Lower lobe of right lung (tissue), 2 donors: ENCODE measurements around the gene PSMC1. TPM values are rescaled to one million over a fixed set of nuclear protein-coding genes. Genes with fewer than 3 reads are reported as not detected.
A peak's percentile ranks its signal among the peaks of the same experiment; 100 is the strongest.

Experiments used
- ATAC-seq, 2 donors: fragments of 200-7000 bp; cut with Tn5 transposase; one replicate each; pipeline ENCODE4 v1.9.1; 2020 to 2022; ENCODE audit warnings: mild to moderate bottlenecking in 2 of 2, moderate library complexity in 2 of 2
- DNase-seq: peaks from one replicate; pipeline ENCODE4 v3.0.0-alpha.2; 2020
- H3K27ac ChIP-seq: fragments of 200-600 bp; one replicate; pipeline ENCODE4 v1.8.0; 2022
- H3K27me3 ChIP-seq: fragments of 200-600 bp; one replicate; pipeline ENCODE4 v1.8.0; 2022; ENCODE audit warnings: low read depth
- H3K36me3 ChIP-seq: fragments of 200-600 bp; one replicate; pipeline ENCODE4 v1.8.0; 2022; ENCODE audit warnings: mild to moderate bottlenecking
- H3K4me1 ChIP-seq: fragments of 200-600 bp; one replicate; pipeline ENCODE4 v1.8.0; 2022
- H3K4me3 ChIP-seq: fragments of 200-600 bp; one replicate; pipeline ENCODE4 v1.8.0; 2022; ENCODE audit warnings: mild to moderate bottlenecking
- H3K9me3 ChIP-seq: fragments of 200-600 bp; one replicate; pipeline ENCODE4 v1.8.0; 2022
- intact Hi-C: fragments of 100-400 bp; cut with DNase I; formaldehyde crosslinking; loops from one replicate; pipeline ENCODE4 v1.11.0; 2022
- total RNA-seq: library from RNA; stranded (reverse); fragmentation: NEBNext Ultra II Directional; extraction: Animal tissue kit (Norgen Biotek cat#: 25700); gene quantifications from one replicate; pipeline ENCODE4 v1.2.1, GENCODE V29; 2021
- TF ChIP-seq, protein P1 (sequence below): fragments of 200-600 bp; IDR thresholded peaks from one replicate; pipeline ENCODE4 v1.8.0; 2022; ENCODE audit warnings: antibody characterized with exemption, mild to moderate bottlenecking
- donor health status: DM: no; HTN: yes; CAD: no; lungs with severe emphysema.

Gene PSMC1
- total RNA-seq, 1 donor from 2014 or later, result 61.7 TPM

- H3K27me3 ChIP-seq, result no peaks in the 10 kb centered on the region
- DNase-seq, result peak; percentile 66
- no peak overlapping the region for H3K27ac ChIP-seq
- H3K4me1 ChIP-seq, result peaks cover 25% of the 10 kb centered on the region
- intact Hi-C loops, result no loop called here
- H3K4me3 ChIP-seq, result no peak overlapping the region
- no peaks in the 10 kb centered on the region for H3K9me3 ChIP-seq
- TF ChIP-seq, protein P1, sequence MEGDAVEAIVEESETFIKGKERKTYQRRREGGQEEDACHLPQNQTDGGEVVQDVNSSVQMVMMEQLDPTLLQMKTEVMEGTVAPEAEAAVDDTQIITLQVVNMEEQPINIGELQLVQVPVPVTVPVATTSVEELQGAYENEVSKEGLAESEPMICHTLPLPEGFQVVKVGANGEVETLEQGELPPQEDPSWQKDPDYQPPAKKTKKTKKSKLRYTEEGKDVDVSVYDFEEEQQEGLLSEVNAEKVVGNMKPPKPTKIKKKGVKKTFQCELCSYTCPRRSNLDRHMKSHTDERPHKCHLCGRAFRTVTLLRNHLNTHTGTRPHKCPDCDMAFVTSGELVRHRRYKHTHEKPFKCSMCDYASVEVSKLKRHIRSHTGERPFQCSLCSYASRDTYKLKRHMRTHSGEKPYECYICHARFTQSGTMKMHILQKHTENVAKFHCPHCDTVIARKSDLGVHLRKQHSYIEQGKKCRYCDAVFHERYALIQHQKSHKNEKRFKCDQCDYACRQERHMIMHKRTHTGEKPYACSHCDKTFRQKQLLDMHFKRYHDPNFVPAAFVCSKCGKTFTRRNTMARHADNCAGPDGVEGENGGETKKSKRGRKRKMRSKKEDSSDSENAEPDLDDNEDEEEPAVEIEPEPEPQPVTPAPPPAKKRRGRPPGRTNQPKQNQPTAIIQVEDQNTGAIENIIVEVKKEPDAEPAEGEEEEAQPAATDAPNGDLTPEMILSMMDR, result no peak
- ATAC-seq, result peak; percentile 72 to 79
- H3K36me3 ChIP-seq, result peaks cover 69% of the 10 kb centered on the region
Observed at GRCh38 chr14:90299408-90299807, 43.1 kb downstream of the PSMC1 start.

DNA sequence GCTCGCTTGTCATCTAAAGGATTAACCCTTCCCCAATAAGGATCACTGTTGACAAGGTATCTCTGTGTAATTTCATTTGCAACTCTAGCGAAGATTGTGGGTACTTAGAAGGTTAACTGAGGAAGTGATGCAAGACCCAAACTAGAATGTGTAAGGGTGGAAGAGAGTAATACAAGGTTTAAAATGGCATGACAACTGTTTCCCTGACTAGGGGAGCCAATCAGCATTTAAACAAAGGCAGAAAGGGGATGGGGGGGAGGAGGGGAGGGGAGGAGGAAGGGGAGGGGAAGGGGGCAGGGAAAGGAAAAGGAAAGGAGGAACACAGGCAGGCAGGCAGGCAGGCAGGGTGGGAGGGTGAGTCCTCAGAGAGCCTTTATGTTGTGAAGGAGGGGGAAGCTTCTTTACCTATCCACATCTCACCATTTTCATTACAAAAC lies 44.3 kb downstream of the PSMC1 start:
- DNase-seq, result no peak
- no peaks in the 10 kb centered on the region for H3K9me3 ChIP-seq
- intact Hi-C loops, result no loop called here
- H3K27ac ChIP-seq, result no peak overlapping the region
- TF ChIP-seq, protein P1, result no peak
- ATAC-seq, result peak in 1 of 2 donors; percentile 46
- H3K36me3 ChIP-seq, result peaks cover 66% of the 10 kb centered on the region
- no peaks in the 10 kb centered on the region for H3K27me3 ChIP-seq
- H3K4me3 ChIP-seq, result no peak overlapping the region
- H3K4me1 ChIP-seq, result peaks cover 21% of the 10 kb centered on the region

GRCh38 chr14:90301122-90301521 lies 44.8 kb downstream of the PSMC1 start:
- DNase-seq (no peak), ATAC-seq (peak in 1 of 2 donors; percentile 5)
- Histone ChIP-seq H3K4me1 (peaks cover 20% of the 10 kb centered on the region), H3K36me3 (peaks cover 62% of the 10 kb centered on the region), H3K27me3 (no peaks in the 10 kb centered on the region), H3K4me3 (no peak overlapping the region), H3K9me3 (no peaks in the 10 kb centered on the region), H3K27ac (no peak overlapping the region)
- TF ChIP-seq, protein P1, result no peak
- intact Hi-C loops, result no loop called here

- no peak overlapping the region for H3K4me3 ChIP-seq
- no peaks in the 10 kb centered on the region for H3K9me3 ChIP-seq
- H3K27ac ChIP-seq, result no peak overlapping the region
- TF ChIP-seq, protein P1, result peak; percentile 54
- peaks cover 59% of the 10 kb centered on the region for H3K36me3 ChIP-seq
- intact Hi-C loops, result no loop called here
- ATAC-seq (peak; percentile 64 to 69), DNase-seq (no peak)
- peaks cover 15% of the 10 kb centered on the region for H3K4me1 ChIP-seq
- H3K27me3 ChIP-seq, result no peaks in the 10 kb centered on the region
Observed at GRCh38 chr14:90301668-90302090, 45.3 kb downstream of the PSMC1 start.

GRCh38 chr14:90302529-90303303 lies 46.4 kb downstream of the PSMC1 start:
- Histone ChIP-seq H3K9me3 (no peaks in the 10 kb centered on the region), H3K36me3 (peaks cover 54% of the 10 kb centered on the region), H3K4me1 (peaks cover 15% of the 10 kb centered on the region), H3K27ac (no peak overlapping the region), H3K4me3 (no peak overlapping the region), H3K27me3 (no peaks in the 10 kb centered on the region)
- DNase-seq, result no peak
- intact Hi-C loops, result no loop called here
- no peak for ATAC-seq
- TF ChIP-seq, protein P1, result no peak
